Measurements from ENCODE around the gene CTTN. TPM values are rescaled to one million over a fixed set of nuclear protein-coding genes. Genes with fewer than 3 reads are reported as not detected.

The CTTN gene
- total RNA-seq, 1 experiment from 2014 or later = 224 TPM

DNA sequence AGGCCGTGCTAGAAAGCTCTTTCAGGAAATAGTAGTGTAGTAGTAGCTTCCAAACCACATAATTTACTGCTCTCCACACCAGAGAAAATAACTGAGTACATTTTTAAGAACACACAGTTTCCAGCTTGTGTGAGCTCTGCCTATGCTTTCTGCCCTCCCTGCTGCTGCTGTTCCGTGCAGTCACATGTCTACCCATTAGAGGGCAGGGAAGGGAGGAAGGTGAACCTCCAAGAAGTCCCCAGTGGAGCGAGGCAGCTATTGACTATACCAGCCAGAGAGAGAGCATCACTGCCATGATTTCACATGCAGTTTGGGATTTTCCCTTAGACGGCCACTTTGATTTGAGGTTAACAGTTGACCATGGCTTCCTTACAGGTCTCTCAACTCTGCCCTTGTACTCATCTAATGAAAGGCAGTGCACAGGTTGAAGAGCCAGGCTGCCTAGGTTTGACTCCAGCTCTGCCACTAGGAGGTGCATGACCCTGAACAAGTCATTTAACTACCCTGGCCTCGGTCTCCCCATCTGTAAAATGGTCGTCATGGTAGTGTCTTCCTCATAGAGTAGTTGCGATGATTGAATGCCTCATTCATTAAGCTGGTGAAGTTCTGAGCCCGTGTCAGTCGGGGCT is 19.7 kb upstream of the CTTN start:
- H3T11ph ChIP-seq (ENCODE audit: low read length) = no peak overlapping the region
- no peak overlapping the region for H3K4me3 Mint-ChIP-seq
- no peaks in the 10 kb centered on the region for H3K9me3 ChIP-seq (ENCODE audit: control insufficient read depth, low read depth, low read length)
- no peak overlapping the region for H2BK12ac ChIP-seq (ENCODE audit: insufficient read length, low read depth, low read length)
- H3K79me1 ChIP-seq (ENCODE audit: insufficient read depth, low read depth, low read length, poor library complexity, severe bottlenecking) = no peaks in the 10 kb centered on the region
- H4K20me1 ChIP-seq (ENCODE audit: control insufficient read depth, insufficient read depth, insufficient read length) = no peaks in the 10 kb centered on the region
- H3K4ac ChIP-seq (ENCODE audit: low read depth, low read length) = no peak overlapping the region
- WGBS (ENCODE audit: extremely low coverage, insufficient read length, low lambda C conversion rate) = no CpG with 5 or more reads among the region's 9 CpGs
- no peak overlapping the region for H2BK15ac ChIP-seq (ENCODE audit: low read depth, low read length)
- H4K5ac ChIP-seq (ENCODE audit: insufficient read length, low read depth, low read length) = no peak overlapping the region
- no peak overlapping the region for H2BK120ac ChIP-seq (ENCODE audit: low read depth, low read length, poor library complexity, severe bottlenecking)
- H3K27me3 ChIP-seq (ENCODE audit: insufficient read depth, low read length) = no peaks in the 10 kb centered on the region
- no peak overlapping the region for H3K23ac ChIP-seq (ENCODE audit: insufficient read length, low read depth, low read length)
- no peak overlapping the region for H2AFZ ChIP-seq (ENCODE audit: low read length)
- H3K14ac ChIP-seq (ENCODE audit: insufficient read depth, low read length) = no peak overlapping the region
- TF ChIP-seq, protein P1, sequence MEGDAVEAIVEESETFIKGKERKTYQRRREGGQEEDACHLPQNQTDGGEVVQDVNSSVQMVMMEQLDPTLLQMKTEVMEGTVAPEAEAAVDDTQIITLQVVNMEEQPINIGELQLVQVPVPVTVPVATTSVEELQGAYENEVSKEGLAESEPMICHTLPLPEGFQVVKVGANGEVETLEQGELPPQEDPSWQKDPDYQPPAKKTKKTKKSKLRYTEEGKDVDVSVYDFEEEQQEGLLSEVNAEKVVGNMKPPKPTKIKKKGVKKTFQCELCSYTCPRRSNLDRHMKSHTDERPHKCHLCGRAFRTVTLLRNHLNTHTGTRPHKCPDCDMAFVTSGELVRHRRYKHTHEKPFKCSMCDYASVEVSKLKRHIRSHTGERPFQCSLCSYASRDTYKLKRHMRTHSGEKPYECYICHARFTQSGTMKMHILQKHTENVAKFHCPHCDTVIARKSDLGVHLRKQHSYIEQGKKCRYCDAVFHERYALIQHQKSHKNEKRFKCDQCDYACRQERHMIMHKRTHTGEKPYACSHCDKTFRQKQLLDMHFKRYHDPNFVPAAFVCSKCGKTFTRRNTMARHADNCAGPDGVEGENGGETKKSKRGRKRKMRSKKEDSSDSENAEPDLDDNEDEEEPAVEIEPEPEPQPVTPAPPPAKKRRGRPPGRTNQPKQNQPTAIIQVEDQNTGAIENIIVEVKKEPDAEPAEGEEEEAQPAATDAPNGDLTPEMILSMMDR (conservative IDR thresholded peaks at IDR 0.05) = peak; percentile 54
- H3K9ac ChIP-seq (ENCODE audit: extremely low read depth, insufficient read length, low read length) = no peak overlapping the region
- no peak overlapping the region for H2BK20ac ChIP-seq (ENCODE audit: low read depth, low read length, poor library complexity, severe bottlenecking)
- no peaks in the 10 kb centered on the region for H3K9me3 Mint-ChIP-seq
- H3K4me2 ChIP-seq (ENCODE audit: insufficient read depth, insufficient read length, low read length) = no peak overlapping the region
- H3K56ac ChIP-seq (ENCODE audit: insufficient read length, low read depth, low read length) = no peak overlapping the region
- no peaks in the 10 kb centered on the region for H3K23me2 ChIP-seq (ENCODE audit: insufficient read length, low read depth, low read length, poor library complexity, severe bottlenecking)
- no peak overlapping the region for H4K8ac ChIP-seq (replicated peaks; ENCODE audit: insufficient read length, low read depth, low read length)
- no peak overlapping the region for H2BK5ac ChIP-seq (ENCODE audit: insufficient read length, low read length)
- H3K27ac ChIP-seq (ENCODE audit: insufficient read length, low read depth, low read length) = no peak overlapping the region
- H3K27me3 Mint-ChIP-seq (ENCODE audit: low read depth) = no peaks in the 10 kb centered on the region
- H3K18ac ChIP-seq (ENCODE audit: insufficient read length, low read depth, low read length) = no peak overlapping the region
- no peak for DNase-seq
- no peak overlapping the region for H4K91ac ChIP-seq (ENCODE audit: insufficient read length, low read depth, low read length)
- peak overlapping the region in 2 of 3 experiments; percentile 6 to 53; a peak in 2 of 7 replicates for H3K27ac Mint-ChIP-seq
- no peaks in the 10 kb centered on the region for H3K79me2 ChIP-seq (ENCODE audit: insufficient read depth, low read length)
- no peak overlapping the region for H2AK5ac ChIP-seq (ENCODE audit: insufficient read length, low read length)
- peaks cover 25 to 81% (median 32%) of the 10 kb centered on the region in 3 experiments; a peak in 6 of 7 replicates for H3K36me3 Mint-ChIP-seq (ENCODE audit: insufficient read depth in 1 of 3, low read depth in 3 of 3)
- H3K4me1 Mint-ChIP-seq = peaks cover 15 to 16% of the 10 kb centered on the region in 2 experiments
- H3K4me1 ChIP-seq (ENCODE audit: insufficient read depth, low read length) = peaks cover 6% of the 10 kb centered on the region; the same call in 1 of the 2 replicates

All from H9 (cell line).